Stimulated activated naive CD8-positive, alpha-beta T cell treated with anti-CD3 and anti-CD28 coated beads, Interleukin-15, Interleukin-2, amounts not matched to agents 100 ng/mL and 50 ng/mL, for 24 hours (primary cell): Measurements from ENCODE around the gene MVB12A.
A peak's percentile ranks its signal among the peaks of the same experiment; 100 is the strongest.

ENCODE experiments used
- H3K27ac Mint-ChIP-seq: one replicate; pipeline ENCODE4 v1.8.0; 2021; ENCODE audit warnings: mild to moderate bottlenecking, mixed read lengths
- H3K27me3 Mint-ChIP-seq: one replicate; pipeline ENCODE4 v1.8.0; 2021; ENCODE audit warnings: mixed read lengths
- H3K36me3 Mint-ChIP-seq: one replicate; pipeline ENCODE4 v1.8.0; 2021; ENCODE audit warnings: low read depth, mixed read lengths
- H3K4me1 Mint-ChIP-seq: one replicate; pipeline ENCODE4 v1.8.0; 2021; ENCODE audit warnings: low read depth, mixed read lengths
- H3K4me3 Mint-ChIP-seq: one replicate; pipeline ENCODE4 v1.8.0; 2021; ENCODE audit warnings: mild to moderate bottlenecking, mixed read lengths
- H3K9me3 Mint-ChIP-seq: one replicate; pipeline ENCODE4 v1.8.0; 2021; ENCODE audit warnings: mixed read lengths

Gene MVB12A

GRCh38 chr19:17419621-17420474, at the start of gene MVB12A:
Gene MVB12A, plus strand, starts transcription at chr19:17420047. Its CDS starts 89 bp downstream, at chr19:17420136.
- Mint-ChIP-seq H3K27ac (peak within 1 kb of the TSS; percentile 90), H3K36me3 (peaks cover 10% of the 10 kb centered on the region), H3K4me1 (peaks cover 18% of the 10 kb centered on the region), H3K4me3 (peak within 1 kb of the TSS; percentile 92), H3K27me3 (no peaks in the 10 kb centered on the region), H3K9me3 (no peaks in the 10 kb centered on the region)

DNA sequence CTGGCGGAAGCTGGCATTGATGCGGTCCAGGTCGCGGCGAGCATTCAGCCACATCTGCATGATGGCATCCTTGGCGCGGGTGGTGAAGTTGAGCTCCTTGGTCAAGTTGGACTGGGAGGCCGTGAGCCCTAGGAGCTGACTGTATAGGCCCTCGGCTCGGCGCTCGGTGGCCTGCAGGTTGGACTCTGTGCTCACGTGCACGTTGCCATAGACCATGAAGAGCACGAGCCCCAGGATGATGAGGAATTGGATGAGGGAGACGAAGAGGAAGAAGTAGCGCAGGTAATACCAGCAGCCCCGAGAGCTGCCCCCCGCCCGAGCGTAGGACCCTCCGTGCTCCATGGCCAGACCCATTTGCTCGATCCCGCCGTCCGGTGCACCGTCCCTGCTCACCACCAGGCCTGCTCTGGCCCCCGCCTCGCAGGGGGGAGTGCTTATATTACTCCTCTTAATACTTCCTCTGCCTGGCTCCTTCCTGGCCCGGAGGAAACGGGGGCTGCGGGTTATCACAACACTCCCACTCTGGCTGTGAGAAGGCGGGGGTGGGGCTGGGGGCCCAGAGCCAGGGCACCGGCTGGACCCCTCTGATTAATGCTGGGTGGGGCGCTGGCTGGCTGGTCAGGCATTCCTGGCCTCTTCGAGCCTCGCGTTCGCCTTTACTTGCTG, 42.8 kb upstream of the MVB12A start, which contains the start of gene PLVAP:
Gene PLVAP, minus strand, starts transcription at position 408 of the 666 bp plus-strand sequence. Its CDS starts 54 bp downstream, at position 354.
- Mint-ChIP-seq H3K27ac (no peak within 1 kb of the TSS), H3K27me3 (peaks cover 9% of the 10 kb centered on the region), H3K9me3 (no peaks in the 10 kb centered on the region), H3K36me3 (no peaks in the 10 kb centered on the region), H3K4me1 (no peaks in the 10 kb centered on the region), H3K4me3 (no peak within 1 kb of the TSS)

- Mint-ChIP-seq H3K9me3 (no peaks in the 10 kb centered on the region), H3K27ac (no peak overlapping the region), H3K36me3 (no peaks in the 10 kb centered on the region), H3K4me3 (no peak overlapping the region), H3K4me1 (peaks cover 9% of the 10 kb centered on the region), H3K27me3 (peaks cover 9% of the 10 kb centered on the region)
Observed at GRCh38 chr19:17378271-17378670, 41.6 kb upstream of the MVB12A start.

- Mint-ChIP-seq H3K36me3 (no peaks in the 10 kb centered on the region), H3K4me1 (peaks cover 9% of the 10 kb centered on the region), H3K27ac (no peak overlapping the region), H3K9me3 (no peaks in the 10 kb centered on the region), H3K27me3 (peaks cover 9% of the 10 kb centered on the region), H3K4me3 (no peak overlapping the region)
Observed at GRCh38 chr19:17379221-17379631, 40.6 kb upstream of the MVB12A start.

GRCh38 chr19:17380426-17381138, 39.3 kb upstream of the MVB12A start:
- no peaks in the 10 kb centered on the region for H3K36me3 Mint-ChIP-seq
- H3K27ac Mint-ChIP-seq, result no peak overlapping the region
- H3K27me3 Mint-ChIP-seq, result peaks cover 9% of the 10 kb centered on the region
- H3K4me1 Mint-ChIP-seq, result peaks cover 9% of the 10 kb centered on the region
- H3K4me3 Mint-ChIP-seq, result no peak overlapping the region
- H3K9me3 Mint-ChIP-seq, result no peaks in the 10 kb centered on the region

GRCh38 chr19:17385878-17386611, 33.8 kb upstream of the MVB12A start:
- peaks cover 4% of the 10 kb centered on the region for H3K9me3 Mint-ChIP-seq
- peaks cover 13% of the 10 kb centered on the region for H3K4me1 Mint-ChIP-seq
- H3K4me3 Mint-ChIP-seq, result no peak overlapping the region
- H3K36me3 Mint-ChIP-seq, result no peaks in the 10 kb centered on the region
- H3K27ac Mint-ChIP-seq, result no peak overlapping the region
- peaks cover 8% of the 10 kb centered on the region for H3K27me3 Mint-ChIP-seq

- Mint-ChIP-seq H3K4me3 (peak overlapping the region; percentile 4), H3K27me3 (peaks cover 8% of the 10 kb centered on the region), H3K27ac (no peak overlapping the region), H3K4me1 (peaks cover 21% of the 10 kb centered on the region), H3K36me3 (no peaks in the 10 kb centered on the region), H3K9me3 (peaks cover 4% of the 10 kb centered on the region)
Observed at GRCh38 chr19:17389288-17389687, 30.6 kb upstream of the MVB12A start.

DNA sequence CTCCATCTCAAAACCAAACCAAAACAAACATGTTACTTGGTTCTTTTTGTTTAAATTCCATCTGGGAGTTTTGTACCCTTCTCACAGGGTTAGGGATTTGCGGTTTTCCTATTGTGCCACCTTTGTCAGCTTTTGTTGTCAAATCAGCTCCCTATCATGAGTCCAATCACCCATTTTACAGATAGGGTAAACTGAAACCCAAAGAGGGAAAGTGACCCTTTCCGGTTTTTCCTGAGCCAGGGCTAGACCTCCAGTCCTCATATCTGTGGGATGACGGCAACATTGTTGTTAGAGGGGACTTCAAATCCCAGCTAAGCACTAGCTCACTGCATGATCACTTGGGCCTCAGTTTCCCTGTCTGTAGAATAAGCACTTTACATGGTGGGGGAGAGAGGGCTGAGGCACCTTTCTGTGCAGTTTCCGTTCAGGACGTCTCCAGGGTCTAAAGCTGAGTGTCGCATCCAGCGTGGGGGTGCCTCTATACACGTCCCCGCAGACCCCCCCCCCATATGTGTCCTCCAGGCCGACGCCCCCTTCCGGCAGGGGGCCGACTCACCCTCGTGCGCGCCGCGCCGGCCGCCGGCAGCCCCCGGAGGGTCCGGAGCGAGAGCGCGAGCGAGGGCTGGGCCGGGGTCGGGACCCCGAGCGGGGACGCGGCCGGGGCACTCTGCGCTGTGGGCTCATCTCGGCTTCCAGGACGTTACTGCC, 29.7 kb upstream of the MVB12A start:
- no peaks in the 10 kb centered on the region for H3K36me3 Mint-ChIP-seq
- H3K4me3 Mint-ChIP-seq, result peak overlapping the region; percentile 81
- peaks cover 4% of the 10 kb centered on the region for H3K9me3 Mint-ChIP-seq
- peaks cover 8% of the 10 kb centered on the region for H3K27me3 Mint-ChIP-seq
- no peak overlapping the region for H3K27ac Mint-ChIP-seq
- H3K4me1 Mint-ChIP-seq, result peaks cover 25% of the 10 kb centered on the region

DNA sequence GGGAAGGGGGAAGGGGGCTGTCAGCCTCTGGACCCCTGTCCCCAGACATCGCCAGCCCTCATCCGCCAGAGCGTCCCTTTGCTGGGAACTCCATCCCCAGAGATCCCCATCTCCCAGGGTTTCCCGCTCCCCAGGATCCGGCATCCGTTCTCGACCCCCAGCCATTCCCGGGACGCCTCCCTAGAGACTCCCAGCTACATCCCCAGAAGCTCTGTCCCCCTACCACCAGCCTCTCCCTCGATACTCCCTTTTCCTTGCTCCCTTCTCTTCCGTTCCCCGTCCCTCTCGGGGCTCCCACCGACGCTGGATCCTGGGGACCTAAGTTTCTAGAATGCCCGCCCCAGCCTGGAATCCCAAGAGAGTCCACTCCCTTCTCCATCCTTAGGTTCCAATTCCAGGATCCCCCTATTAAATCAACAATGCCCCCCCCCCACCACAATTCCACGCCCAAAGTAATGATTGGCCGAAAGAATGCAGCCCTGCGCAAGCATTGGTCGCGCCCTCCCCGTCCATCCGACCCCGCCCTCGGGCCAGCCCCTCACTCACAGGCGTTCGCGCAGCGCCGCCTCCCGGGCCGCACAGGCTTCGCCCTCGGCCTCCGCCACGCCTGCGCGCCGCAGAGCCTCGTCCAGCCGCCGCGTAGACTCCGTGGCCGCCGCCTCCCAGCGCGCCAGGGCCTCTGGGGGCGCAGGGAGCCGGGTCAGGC, 29.0 kb upstream of the MVB12A start:
- Mint-ChIP-seq H3K27me3 (peaks cover 8% of the 10 kb centered on the region), H3K27ac (peak overlapping the region; percentile 52), H3K9me3 (peaks cover 4% of the 10 kb centered on the region), H3K4me1 (peaks cover 28% of the 10 kb centered on the region), H3K4me3 (peak overlapping the region; percentile 81), H3K36me3 (no peaks in the 10 kb centered on the region)

DNA sequence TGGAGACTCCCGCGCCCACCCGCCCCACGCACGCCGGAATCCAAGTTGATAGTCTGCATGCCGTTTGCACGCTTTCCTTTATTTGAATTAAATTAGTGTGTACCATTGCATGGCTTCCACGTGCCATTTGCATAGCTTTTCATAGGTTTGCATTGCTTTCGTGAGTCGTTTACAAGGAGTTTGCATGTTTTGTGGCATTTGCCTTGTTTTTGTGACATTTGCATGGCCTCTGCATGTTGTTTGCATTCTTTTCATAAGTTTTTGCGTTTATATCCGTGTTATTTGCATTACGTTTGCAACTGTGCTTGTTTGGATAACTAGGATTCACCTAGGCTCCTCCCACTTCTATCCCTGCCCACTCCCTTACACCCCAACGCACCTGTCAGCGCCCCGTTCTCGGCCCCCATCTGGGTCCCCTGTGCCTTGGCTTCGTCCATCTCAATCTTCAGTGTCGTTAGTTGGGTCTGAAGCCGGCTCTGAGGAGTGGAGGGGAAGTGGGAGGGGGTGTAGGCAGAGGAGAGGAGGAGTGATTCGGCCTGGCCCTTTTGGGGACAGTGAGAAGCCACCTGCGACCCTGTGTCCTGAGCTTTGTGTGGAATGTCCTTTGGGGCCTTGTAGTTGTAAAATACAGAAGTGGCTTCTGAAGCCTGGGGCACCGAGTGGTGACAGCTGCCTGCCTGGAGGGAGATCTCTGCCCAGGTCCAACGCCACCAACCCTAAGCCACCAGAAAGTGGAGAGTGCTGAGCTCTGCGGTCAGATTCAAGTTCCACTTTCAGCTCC, 28.3 kb upstream of the MVB12A start:
- Mint-ChIP-seq H3K27ac (no peak overlapping the region), H3K4me1 (peaks cover 28% of the 10 kb centered on the region)

DNA sequence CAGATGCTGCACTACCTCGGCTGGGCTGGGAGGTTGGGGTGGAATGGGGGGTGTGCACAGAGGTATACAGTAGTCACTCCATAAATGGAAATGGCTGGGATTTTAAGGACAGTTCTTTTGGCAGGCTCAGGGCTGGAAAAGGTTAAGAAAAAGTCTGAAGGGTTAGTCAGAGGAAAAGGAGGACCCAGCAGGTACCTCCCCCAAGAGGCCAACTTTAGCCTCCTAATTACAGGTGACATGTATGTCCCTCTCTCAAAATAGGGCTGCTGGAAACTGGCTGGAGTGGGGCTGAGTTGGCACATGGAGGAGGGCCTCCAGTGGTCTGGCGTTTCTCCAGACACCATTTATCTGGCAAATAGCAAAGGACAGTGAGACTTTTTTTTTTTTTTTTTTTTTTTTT, 26.8 kb upstream of the MVB12A start:
- H3K27me3 Mint-ChIP-seq, result peaks cover 8% of the 10 kb centered on the region
- H3K4me3 Mint-ChIP-seq, result no peak overlapping the region
- H3K27ac Mint-ChIP-seq, result no peak overlapping the region
- peaks cover 4% of the 10 kb centered on the region for H3K9me3 Mint-ChIP-seq
- peaks cover 28% of the 10 kb centered on the region for H3K4me1 Mint-ChIP-seq
- H3K36me3 Mint-ChIP-seq, result no peaks in the 10 kb centered on the region

More for the DNA sequence above, 28.3 kb upstream of the MVB12A start:
- peaks cover 8% of the 10 kb centered on the region for H3K27me3 Mint-ChIP-seq
- peaks cover 4% of the 10 kb centered on the region for H3K9me3 Mint-ChIP-seq
- H3K4me3 Mint-ChIP-seq, result peak overlapping the region; percentile 79
- no peaks in the 10 kb centered on the region for H3K36me3 Mint-ChIP-seq

DNA sequence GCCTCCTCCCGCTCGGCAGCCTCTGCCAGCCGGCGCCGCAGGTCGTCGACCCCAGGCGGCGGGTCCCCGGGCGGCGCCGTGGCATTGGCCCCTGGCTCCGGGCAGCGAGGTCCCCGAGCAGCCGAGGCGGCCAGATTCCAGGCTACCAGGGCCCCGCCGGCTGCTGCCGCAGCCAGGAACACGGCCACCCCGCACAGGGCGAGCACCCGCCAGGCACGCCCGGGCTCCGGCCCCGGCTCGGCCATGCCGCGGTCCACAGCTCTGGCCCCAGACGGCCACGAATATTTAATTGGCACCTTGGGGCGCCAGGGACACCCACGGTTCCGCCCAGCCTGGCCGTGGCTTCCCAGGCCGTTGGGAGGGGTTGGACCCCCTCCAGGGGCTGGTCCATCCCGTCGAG, 25.9 kb upstream of the MVB12A start, which contains the start of gene CCDC194:
Gene CCDC194, minus strand, starts transcription at position 283 of the 400 bp plus-strand sequence. Its CDS starts 38 bp downstream, at position 245.
- Mint-ChIP-seq H3K27ac (peak within 1 kb of the TSS; percentile 52), H3K36me3 (peaks cover 2% of the 10 kb centered on the region), H3K4me3 (no peak within 1 kb of the TSS), H3K4me1 (peaks cover 28% of the 10 kb centered on the region), H3K9me3 (peaks cover 4% of the 10 kb centered on the region), H3K27me3 (peaks cover 7% of the 10 kb centered on the region)
